H1 (cell line): Measurements from ENCODE around the gene DGKH. TPM values are rescaled to one million over a fixed set of nuclear protein-coding genes. Genes with fewer than 3 reads are reported as not detected.

Experiments used
- CHD1 ChIP-seq: IDR thresholded peaks from 2 replicates; pipeline ENCODE4 v1.6.1; 2012; ENCODE audit warnings: low read depth, low read length, improper control_type of control experiment
- RAD21 ChIP-seq, 2 experiments: IDR thresholded peaks in 1 of 2; conservative IDR thresholded peaks in 1 of 2; 2 replicates each; pipeline ENCODE4 v1.6.1; 2011; ENCODE audit warnings: low read depth in 2 of 2, low read length in 2 of 2, improper control_type of control experiment in 1 of 2, inconsistent platforms in 1 of 2, mild to moderate bottlenecking in 1 of 2, moderate library complexity in 1 of 2
- SP1 ChIP-seq: IDR thresholded peaks from 2 replicates; pipeline ENCODE4 v1.6.1; 2011; ENCODE audit warnings: low read depth, low read length
- YY1 ChIP-seq: IDR thresholded peaks from 2 replicates; pipeline ENCODE4 v1.6.1; 2011; ENCODE audit warnings: low read depth, mild to moderate bottlenecking, low read length
- polyA plus RNA-seq, 7 experiments: library from polyadenylated mRNA; depleted of rRNA in 3 of 7; stranded (reverse) in 5 of 7; unstranded in 2 of 7; fragments of >200 nt in 5 of 7; fragments of 200-250 nt in 2 of 7; gene quantifications; 1 replicate in 5 of 7; 2 replicates in 1 of 7; 4 replicates in 1 of 7; pipeline versions ENCODE4 v1.2.1 to v1.2.3, GENCODE V29; 2011 to 2013; ENCODE audit warnings: missing spikeins in 2 of 7, mixed read lengths in 2 of 7
- total RNA-seq: library from RNA; stranded (reverse); fragmentation: NEBNext Ultra II Directional; extraction: Animal tissue kit (Norgen Biotek cat#: 25700); gene quantifications from 2 replicates; pipeline ENCODE4 v1.2.1, GENCODE V29; 2021
- TF ChIP-seq, protein P1 (sequence below): fragments of 300-600 bp; sonication (generic); IDR thresholded peaks from 2 replicates; pipeline ENCODE4 v1.7.1; 2012; ENCODE audit warnings: low read length, moderate library complexity, mild to moderate bottlenecking, inconsistent platforms; ENCODE audit not compliant: insufficient replicate concordance
- TF ChIP-seq, protein P2 (sequence below): IDR thresholded peaks from 2 replicates; pipeline ENCODE4 v1.6.1; 2012; ENCODE audit warnings: inconsistent platforms

The DGKH gene
- total and polyA plus RNA-seq, 2 of the 8 experiments (the other 6 are each of a cell fraction or from before 2014, with no cell fraction given), result 2.1 to 7.9 TPM

DNA sequence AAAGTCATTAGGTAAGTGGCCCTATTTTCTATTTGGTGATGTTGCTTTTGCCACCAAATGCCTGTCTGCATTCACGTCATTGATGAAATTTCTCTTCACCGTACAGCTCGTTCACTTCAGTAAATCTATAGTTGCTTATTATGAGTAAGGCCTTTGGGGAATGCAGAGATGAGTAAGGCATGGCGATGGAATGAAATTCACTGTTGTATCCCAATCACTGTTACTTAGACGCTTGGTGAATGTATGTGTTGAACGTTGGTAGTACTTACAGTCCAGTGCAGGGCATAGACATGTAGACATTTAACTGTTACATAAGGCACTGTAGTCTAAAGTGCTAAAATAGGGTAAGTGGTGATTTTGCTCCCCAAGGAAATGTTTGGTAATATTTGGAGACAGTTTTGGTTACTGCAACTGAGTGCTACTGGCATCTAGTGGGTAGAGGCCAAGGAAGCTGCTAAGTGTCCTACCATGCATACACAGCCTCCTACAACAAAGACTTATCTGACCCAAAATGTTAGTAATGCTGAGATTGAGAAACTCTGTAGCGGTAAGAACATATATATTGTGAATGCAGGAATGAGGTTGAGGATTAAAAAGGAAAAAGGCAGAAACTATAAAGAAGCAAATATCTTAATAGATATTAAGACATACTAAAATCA lies 229.3 kb downstream of the DGKH start (continued):
- TF ChIP-seq, protein P1, sequence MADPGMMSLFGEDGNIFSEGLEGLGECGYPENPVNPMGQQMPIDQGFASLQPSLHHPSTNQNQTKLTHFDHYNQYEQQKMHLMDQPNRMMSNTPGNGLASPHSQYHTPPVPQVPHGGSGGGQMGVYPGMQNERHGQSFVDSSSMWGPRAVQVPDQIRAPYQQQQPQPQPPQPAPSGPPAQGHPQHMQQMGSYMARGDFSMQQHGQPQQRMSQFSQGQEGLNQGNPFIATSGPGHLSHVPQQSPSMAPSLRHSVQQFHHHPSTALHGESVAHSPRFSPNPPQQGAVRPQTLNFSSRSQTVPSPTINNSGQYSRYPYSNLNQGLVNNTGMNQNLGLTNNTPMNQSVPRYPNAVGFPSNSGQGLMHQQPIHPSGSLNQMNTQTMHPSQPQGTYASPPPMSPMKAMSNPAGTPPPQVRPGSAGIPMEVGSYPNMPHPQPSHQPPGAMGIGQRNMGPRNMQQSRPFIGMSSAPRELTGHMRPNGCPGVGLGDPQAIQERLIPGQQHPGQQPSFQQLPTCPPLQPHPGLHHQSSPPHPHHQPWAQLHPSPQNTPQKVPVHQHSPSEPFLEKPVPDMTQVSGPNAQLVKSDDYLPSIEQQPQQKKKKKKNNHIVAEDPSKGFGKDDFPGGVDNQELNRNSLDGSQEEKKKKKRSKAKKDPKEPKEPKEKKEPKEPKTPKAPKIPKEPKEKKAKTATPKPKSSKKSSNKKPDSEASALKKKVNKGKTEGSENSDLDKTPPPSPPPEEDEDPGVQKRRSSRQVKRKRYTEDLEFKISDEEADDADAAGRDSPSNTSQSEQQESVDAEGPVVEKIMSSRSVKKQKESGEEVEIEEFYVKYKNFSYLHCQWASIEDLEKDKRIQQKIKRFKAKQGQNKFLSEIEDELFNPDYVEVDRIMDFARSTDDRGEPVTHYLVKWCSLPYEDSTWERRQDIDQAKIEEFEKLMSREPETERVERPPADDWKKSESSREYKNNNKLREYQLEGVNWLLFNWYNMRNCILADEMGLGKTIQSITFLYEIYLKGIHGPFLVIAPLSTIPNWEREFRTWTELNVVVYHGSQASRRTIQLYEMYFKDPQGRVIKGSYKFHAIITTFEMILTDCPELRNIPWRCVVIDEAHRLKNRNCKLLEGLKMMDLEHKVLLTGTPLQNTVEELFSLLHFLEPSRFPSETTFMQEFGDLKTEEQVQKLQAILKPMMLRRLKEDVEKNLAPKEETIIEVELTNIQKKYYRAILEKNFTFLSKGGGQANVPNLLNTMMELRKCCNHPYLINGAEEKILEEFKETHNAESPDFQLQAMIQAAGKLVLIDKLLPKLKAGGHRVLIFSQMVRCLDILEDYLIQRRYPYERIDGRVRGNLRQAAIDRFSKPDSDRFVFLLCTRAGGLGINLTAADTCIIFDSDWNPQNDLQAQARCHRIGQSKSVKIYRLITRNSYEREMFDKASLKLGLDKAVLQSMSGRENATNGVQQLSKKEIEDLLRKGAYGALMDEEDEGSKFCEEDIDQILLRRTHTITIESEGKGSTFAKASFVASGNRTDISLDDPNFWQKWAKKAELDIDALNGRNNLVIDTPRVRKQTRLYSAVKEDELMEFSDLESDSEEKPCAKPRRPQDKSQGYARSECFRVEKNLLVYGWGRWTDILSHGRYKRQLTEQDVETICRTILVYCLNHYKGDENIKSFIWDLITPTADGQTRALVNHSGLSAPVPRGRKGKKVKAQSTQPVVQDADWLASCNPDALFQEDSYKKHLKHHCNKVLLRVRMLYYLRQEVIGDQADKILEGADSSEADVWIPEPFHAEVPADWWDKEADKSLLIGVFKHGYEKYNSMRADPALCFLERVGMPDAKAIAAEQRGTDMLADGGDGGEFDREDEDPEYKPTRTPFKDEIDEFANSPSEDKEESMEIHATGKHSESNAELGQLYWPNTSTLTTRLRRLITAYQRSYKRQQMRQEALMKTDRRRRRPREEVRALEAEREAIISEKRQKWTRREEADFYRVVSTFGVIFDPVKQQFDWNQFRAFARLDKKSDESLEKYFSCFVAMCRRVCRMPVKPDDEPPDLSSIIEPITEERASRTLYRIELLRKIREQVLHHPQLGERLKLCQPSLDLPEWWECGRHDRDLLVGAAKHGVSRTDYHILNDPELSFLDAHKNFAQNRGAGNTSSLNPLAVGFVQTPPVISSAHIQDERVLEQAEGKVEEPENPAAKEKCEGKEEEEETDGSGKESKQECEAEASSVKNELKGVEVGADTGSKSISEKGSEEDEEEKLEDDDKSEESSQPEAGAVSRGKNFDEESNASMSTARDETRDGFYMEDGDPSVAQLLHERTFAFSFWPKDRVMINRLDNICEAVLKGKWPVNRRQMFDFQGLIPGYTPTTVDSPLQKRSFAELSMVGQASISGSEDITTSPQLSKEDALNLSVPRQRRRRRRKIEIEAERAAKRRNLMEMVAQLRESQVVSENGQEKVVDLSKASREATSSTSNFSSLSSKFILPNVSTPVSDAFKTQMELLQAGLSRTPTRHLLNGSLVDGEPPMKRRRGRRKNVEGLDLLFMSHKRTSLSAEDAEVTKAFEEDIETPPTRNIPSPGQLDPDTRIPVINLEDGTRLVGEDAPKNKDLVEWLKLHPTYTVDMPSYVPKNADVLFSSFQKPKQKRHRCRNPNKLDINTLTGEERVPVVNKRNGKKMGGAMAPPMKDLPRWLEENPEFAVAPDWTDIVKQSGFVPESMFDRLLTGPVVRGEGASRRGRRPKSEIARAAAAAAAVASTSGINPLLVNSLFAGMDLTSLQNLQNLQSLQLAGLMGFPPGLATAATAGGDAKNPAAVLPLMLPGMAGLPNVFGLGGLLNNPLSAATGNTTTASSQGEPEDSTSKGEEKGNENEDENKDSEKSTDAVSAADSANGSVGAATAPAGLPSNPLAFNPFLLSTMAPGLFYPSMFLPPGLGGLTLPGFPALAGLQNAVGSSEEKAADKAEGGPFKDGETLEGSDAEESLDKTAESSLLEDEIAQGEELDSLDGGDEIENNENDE, result no peak
- TF ChIP-seq CHD1 (no peak), SP1 (no peak), YY1 (no peak), RAD21 (IDR thresholded peaks at IDR 0.05 in 1 of 2, conservative IDR thresholded peaks at IDR 0.05 in 1 of 2; ENCODE audit: low read depth in 2 of 2, low read length in 2 of 2) (no peak)
- TF ChIP-seq, protein P2, sequence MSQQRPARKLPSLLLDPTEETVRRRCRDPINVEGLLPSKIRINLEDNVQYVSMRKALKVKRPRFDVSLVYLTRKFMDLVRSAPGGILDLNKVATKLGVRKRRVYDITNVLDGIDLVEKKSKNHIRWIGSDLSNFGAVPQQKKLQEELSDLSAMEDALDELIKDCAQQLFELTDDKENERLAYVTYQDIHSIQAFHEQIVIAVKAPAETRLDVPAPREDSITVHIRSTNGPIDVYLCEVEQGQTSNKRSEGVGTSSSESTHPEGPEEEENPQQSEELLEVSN, result no peak
